Upper lobe of left lung (tissue), 6 donors: ENCODE data around the gene EPM2AIP1. TPM values are rescaled to one million over a fixed set of nuclear protein-coding genes. Genes with fewer than 3 reads are reported as not detected.
"Not testable (repeated sequence)": the region's sequence is repeated elsewhere in the genome, so short reads cannot be mapped to it uniquely, and the experiment has no call there.

ENCODE experiments used
- ATAC-seq, 2 donors: fragments of 200-7000 bp; cut with Tn5 transposase; one replicate each; pipeline ENCODE4 v1.9.1; 2022; ENCODE audit warnings: mild to moderate bottlenecking in 2 of 2, moderate library complexity in 2 of 2; ENCODE audit not compliant: low FRiP score in 2 of 2
- DNase-seq, 2 donors: peaks; one replicate each; pipeline ENCODE4 v3.0.0-alpha.2; 2019 to 2020
- H3K27ac ChIP-seq, 4 donors: fragments of 200-600 bp; sonication (generic); one replicate each; pipeline ENCODE4 v1.5.1; 2016 to 2019
- H3K27me3 ChIP-seq, 4 donors: fragments of 200-600 bp; sonication (generic); one replicate each; pipeline ENCODE4 v1.5.1; 2017 to 2019
- H3K36me3 ChIP-seq, 4 donors: fragments of 200-600 bp; sonication (generic); one replicate each; pipeline ENCODE4 v1.5.1; 2016 to 2019
- H3K4me1 ChIP-seq, 4 donors: fragments of 200-600 bp; sonication (generic); one replicate each; pipeline ENCODE4 v1.5.1; 2018 to 2019
- H3K4me3 ChIP-seq, 4 donors: fragments of 200-600 bp; sonication (generic); one replicate each; pipeline ENCODE4 v1.5.1; 2017 to 2019; ENCODE audit warnings: mild to moderate bottlenecking in 2 of 4, moderate library complexity in 1 of 4
- H3K9me3 ChIP-seq, 4 donors: fragments of 200-600 bp; sonication (generic); one replicate each; pipeline ENCODE4 v1.5.1; 2018 to 2019
- CTCF ChIP-seq, 6 experiments: fragments of 450-650 bp in 4 of 6; fragments of 200-600 bp in 2 of 6; sonication (generic) in 2 of 6; IDR thresholded peaks; one replicate each; pipeline ENCODE4 v1.5.1; 2016 to 2019; ENCODE audit warnings: antibody characterized with exemption in 6 of 6
- EP300 ChIP-seq, 4 donors: sonication (generic); formaldehyde crosslinking; IDR thresholded peaks; one replicate each; pipeline ENCODE4 v1.5.1; 2017; ENCODE audit warnings: antibody characterized with exemption in 4 of 4, control low read depth in 2 of 4
- POLR2A ChIP-seq, 4 donors: fragments of 450-650 bp; IDR thresholded peaks; one replicate each; pipeline ENCODE4 v1.5.1; 2016 to 2017; ENCODE audit warnings: antibody characterized with exemption in 4 of 4, mild to moderate bottlenecking in 2 of 4
- POLR2AphosphoS5 ChIP-seq, 2 donors: sonication (generic); formaldehyde crosslinking; IDR thresholded peaks; one replicate each; pipeline ENCODE4 v1.5.1; 2017; ENCODE audit warnings: antibody characterized with exemption in 2 of 2
- WGBS, 2 donors: methylation state at CpG; one replicate each; pipeline ENCODE4 v1.1.5; 2017 to 2018; 5-methylcytosine and 5-hydroxymethylcytosine counted together
- total RNA-seq, 6 donors: library from RNA; depleted of rRNA in 4 of 6; stranded (reverse); fragments of >200 nt in 4 of 6; gene quantifications; one replicate each; pipeline versions ENCODE4 v1.1.0 to v1.2.1, GENCODE V29; 2016 to 2021
- donor health status: DM: no; HTN: no; CAD: no; lungs with moderate emphysema.
- donor health status: DM: no; HTN: yes; CAD: no; lungs with severe emphysema.

The EPM2AIP1 gene
- total RNA-seq, 6 donors from 2014 or later: 12.5 to 44.0 (median 18.1) TPM

- Histone ChIP-seq H3K4me1 (peaks cover 4 to 13% (median 8%) of the 10 kb centered on the region in 4 donors), H3K4me3 (no peak overlapping the region), H3K27ac (no peak overlapping the region), H3K9me3 (no peaks in the 10 kb centered on the region), H3K27me3 (no peaks in the 10 kb centered on the region), H3K36me3 (no peaks in the 10 kb centered on the region)
- 93 to 100% methylated on average over 1 of the region's 1 CpG for WGBS, 2 donors
- no peak for ATAC-seq
- no peak for DNase-seq
- no peak for TF ChIP-seq CTCF (IDR thresholded peaks at IDR 0.05)
- no peak for TF ChIP-seq EP300 (IDR thresholded peaks at IDR 0.05)
- no peak for TF ChIP-seq POLR2AphosphoS5 (IDR thresholded peaks at IDR 0.05)
- no peak for TF ChIP-seq POLR2A (IDR thresholded peaks at IDR 0.05)
Observed at GRCh38 chr3:36957063-36957462, 35.9 kb downstream of the EPM2AIP1 start.

GRCh38 chr3:36956155-36956554 lies 36.8 kb downstream of the EPM2AIP1 start:
- H3K27ac ChIP-seq: no peak overlapping the region
- H3K4me1 ChIP-seq: peaks cover 4 to 13% (median 8%) of the 10 kb centered on the region in 4 donors
- TF ChIP-seq EP300 (IDR thresholded peaks at IDR 0.05): no peak
- no peak for TF ChIP-seq POLR2A (IDR thresholded peaks at IDR 0.05)
- ATAC-seq (no peak), DNase-seq (no peak)
- no peaks in the 10 kb centered on the region for H3K27me3 ChIP-seq
- H3K4me3 ChIP-seq: no peak overlapping the region
- H3K36me3 ChIP-seq: no peaks in the 10 kb centered on the region
- H3K9me3 ChIP-seq: no peaks in the 10 kb centered on the region
- 84 to 88% methylated on average over 3 of the region's 3 CpGs for WGBS, 2 donors

GRCh38 chr3:36954452-36955134 lies 38.3 kb downstream of the EPM2AIP1 start:
- H3K27ac ChIP-seq: no peak overlapping the region
- DNase-seq (no peak), ATAC-seq (peak in 1 of 2 donors; percentile 13)
- H3K36me3 ChIP-seq: no peaks in the 10 kb centered on the region
- peaks cover 4 to 10% (median 6%) of the 10 kb centered on the region in 4 donors for H3K4me1 ChIP-seq
- H3K9me3 ChIP-seq: no peaks in the 10 kb centered on the region
- H3K4me3 ChIP-seq: no peak overlapping the region
- no peaks in the 10 kb centered on the region for H3K27me3 ChIP-seq
- TF ChIP-seq EP300 (IDR thresholded peaks at IDR 0.05) (no peak), POLR2AphosphoS5 (IDR thresholded peaks at IDR 0.05) (no peak), POLR2A (IDR thresholded peaks at IDR 0.05) (no peak), CTCF (IDR thresholded peaks at IDR 0.05) (no peak)

- H3K9me3 ChIP-seq, H3K27me3 ChIP-seq, H3K36me3 ChIP-seq, H3K4me3 ChIP-seq, ATAC-seq, H3K27ac ChIP-seq, DNase-seq: not testable (repeated sequence)
- H3K4me1 ChIP-seq: peaks cover 11 to 14% (median 11%) of the 10 kb centered on the region in 4 donors
- 93 to 96% methylated on average over 5 of the region's 5 CpGs for WGBS, 2 donors
Observed at GRCh38 chr3:36947814-36948213, 45.1 kb downstream of the EPM2AIP1 start.

GRCh38 chr3:36945333-36945980 lies 47.5 kb downstream of the EPM2AIP1 start:
- WGBS, 2 donors: 84 to 87% methylated on average over 23 to 28 of the region's 28 CpGs
- H3K9me3 ChIP-seq: peaks cover 0 to 10% (median 8%) of the 10 kb centered on the region in 4 donors
- H3K36me3 ChIP-seq: no peaks in the 10 kb centered on the region
- TF ChIP-seq POLR2A (IDR thresholded peaks at IDR 0.05): no peak
- TF ChIP-seq POLR2AphosphoS5 (IDR thresholded peaks at IDR 0.05): no peak
- TF ChIP-seq CTCF (IDR thresholded peaks at IDR 0.05): no peak
- no peak for TF ChIP-seq EP300 (IDR thresholded peaks at IDR 0.05)
- peak overlapping the region; percentile 58 to 92 (median 88) for H3K4me3 ChIP-seq
- H3K27me3 ChIP-seq: no peaks in the 10 kb centered on the region
- ATAC-seq: no peak
- peak overlapping the region; percentile 81 to 93 (median 84) for H3K27ac ChIP-seq
- peaks cover 11 to 35% (median 26%) of the 10 kb centered on the region in 4 donors for H3K4me1 ChIP-seq
- peak in 1 of 2 donors; percentile 64 for DNase-seq
